ENCODE results near the gene WWC2.

- TF ChIP-seq, protein P1, sequence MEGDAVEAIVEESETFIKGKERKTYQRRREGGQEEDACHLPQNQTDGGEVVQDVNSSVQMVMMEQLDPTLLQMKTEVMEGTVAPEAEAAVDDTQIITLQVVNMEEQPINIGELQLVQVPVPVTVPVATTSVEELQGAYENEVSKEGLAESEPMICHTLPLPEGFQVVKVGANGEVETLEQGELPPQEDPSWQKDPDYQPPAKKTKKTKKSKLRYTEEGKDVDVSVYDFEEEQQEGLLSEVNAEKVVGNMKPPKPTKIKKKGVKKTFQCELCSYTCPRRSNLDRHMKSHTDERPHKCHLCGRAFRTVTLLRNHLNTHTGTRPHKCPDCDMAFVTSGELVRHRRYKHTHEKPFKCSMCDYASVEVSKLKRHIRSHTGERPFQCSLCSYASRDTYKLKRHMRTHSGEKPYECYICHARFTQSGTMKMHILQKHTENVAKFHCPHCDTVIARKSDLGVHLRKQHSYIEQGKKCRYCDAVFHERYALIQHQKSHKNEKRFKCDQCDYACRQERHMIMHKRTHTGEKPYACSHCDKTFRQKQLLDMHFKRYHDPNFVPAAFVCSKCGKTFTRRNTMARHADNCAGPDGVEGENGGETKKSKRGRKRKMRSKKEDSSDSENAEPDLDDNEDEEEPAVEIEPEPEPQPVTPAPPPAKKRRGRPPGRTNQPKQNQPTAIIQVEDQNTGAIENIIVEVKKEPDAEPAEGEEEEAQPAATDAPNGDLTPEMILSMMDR (IDR thresholded peaks at IDR 0.05): no peak
- TF ChIP-seq POLR2A (IDR thresholded peaks at IDR 0.05): no peak
These were observed 46.7 kb downstream of the WWC2 start for GRCh38 chr4:183145773-183146172.

Measured in Peyer's patch (tissue), 4 donors.